ENCODE measurements around the gene PRKG1. TPM values are rescaled to one million over a fixed set of nuclear protein-coding genes. Genes with fewer than 3 reads are reported as not detected.

PRKG1 gene
- total and polyA plus RNA-seq, 2 of the 8 experiments (the other 6 are each of a cell fraction or from before 2014, with no cell fraction given), result 4.2 to 15.2 TPM

DNA sequence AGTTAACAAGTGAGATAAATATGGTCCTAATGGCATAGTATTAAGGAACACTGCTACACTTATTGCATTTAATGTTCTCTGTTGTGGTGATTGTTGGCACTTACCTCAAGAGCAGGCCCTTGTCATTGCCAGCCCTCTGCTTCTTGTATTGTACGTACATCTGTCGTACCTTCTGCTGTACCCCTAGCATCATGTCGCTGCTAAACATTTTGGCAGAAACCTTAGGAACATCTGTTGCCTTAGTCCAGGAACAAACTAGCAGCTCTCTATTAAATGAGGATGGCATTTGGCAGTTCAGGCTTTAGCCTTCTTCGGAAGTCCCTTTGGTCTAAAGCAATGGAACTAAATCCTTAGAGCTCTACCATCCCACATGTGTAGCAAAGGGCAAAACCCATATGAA is 47.6 kb downstream of the PRKG1 start:
- H3K18ac ChIP-seq (ENCODE audit: extremely low read depth, low read length), result no peak overlapping the region
- no peaks in the 10 kb centered on the region for H3K27me3 ChIP-seq (replicated peaks in 1 of 4; ENCODE audit: control insufficient read depth in 3 of 4, extremely low read depth in 1 of 4, insufficient read depth in 3 of 4, low read length in 3 of 4)
- H3K36me3 ChIP-seq (ENCODE audit: control insufficient read depth in 2 of 4, insufficient read depth in 4 of 4, low read length in 3 of 4), result no peaks in the 10 kb centered on the region
- no peak overlapping the region for H3K23ac ChIP-seq (ENCODE audit: insufficient read length)
- no peak for TF ChIP-seq HDAC6 (IDR thresholded peaks at IDR 0.05; ENCODE audit: low read depth, low read length)
- TF ChIP-seq CBX8 (IDR thresholded peaks at IDR 0.05; ENCODE audit: borderline replicate concordance, low read depth, low read length), result no peak
- no peak for TF ChIP-seq ASH2L (IDR thresholded peaks at IDR 0.05; ENCODE audit: low read length)
- no peak for TF ChIP-seq CHD1 (IDR thresholded peaks at IDR 0.05; ENCODE audit: low read depth, low read length)
- POLR2A ChIA-PET (ENCODE audit: partially characterized antibody), result no interaction called here
- H3K56ac ChIP-seq (replicated peaks; ENCODE audit: insufficient read length, low read depth, low read length), result no peak overlapping the region
- no peak overlapping the region for H2AFZ ChIP-seq (ENCODE audit: low read length)
- H4K5ac ChIP-seq (ENCODE audit: insufficient read length, low read depth, low read length), result no peak overlapping the region
- H3K23me2 ChIP-seq (ENCODE audit: low read depth, low read length), result no peaks in the 10 kb centered on the region
- no peak overlapping the region for H2BK5ac ChIP-seq (ENCODE audit: low read depth, low read length)
- H2BK15ac ChIP-seq (ENCODE audit: low read length), result no peak overlapping the region
- no peaks in the 10 kb centered on the region for H3K4me1 ChIP-seq (replicated peaks in 1 of 4; ENCODE audit: control insufficient read depth in 3 of 4, insufficient read depth in 4 of 4, low read length in 3 of 4)
- no peaks in the 10 kb centered on the region for H4K20me1 ChIP-seq (replicated peaks in 1 of 2; ENCODE audit: control insufficient read depth in 1 of 2, insufficient read depth in 2 of 2, low read length in 2 of 2)
- CTCF ChIA-PET (ENCODE audit: partially characterized antibody), result interaction anchor here (0.8 to 1.4 kb wide), 2 partner anchors 15 to 39 kb away, joined by 3 to 4 read pairs; no protein-coding TSS in a partner anchor
- no peak overlapping the region for H2AK5ac ChIP-seq (ENCODE audit: low read depth, low read length)
- no peak overlapping the region for H3K14ac ChIP-seq (ENCODE audit: insufficient read length)
- H3K9ac ChIP-seq (replicated peaks in 1 of 4; ENCODE audit: extremely low read depth in 1 of 4, low read depth in 3 of 4, low read length in 3 of 4), result no peak overlapping the region
- no peak overlapping the region for H4K91ac ChIP-seq (replicated peaks; ENCODE audit: insufficient read length, low read length)
- H3K79me1 ChIP-seq (ENCODE audit: low read depth, low read length), result no peaks in the 10 kb centered on the region
- no peak overlapping the region for H2BK20ac ChIP-seq (ENCODE audit: low read length)
- H3K27ac ChIP-seq (ENCODE audit: low read depth, low read length), result no peak overlapping the region
- H3K4ac ChIP-seq (replicated peaks; ENCODE audit: insufficient read length, low read depth, low read length), result no peak overlapping the region
- 95% methylated on average over 4 of the region's 4 CpGs; no CpG with 5 or more reads in 1 of the 2 experiments for WGBS, 2 experiments (ENCODE audit: extremely low coverage in 1 of 2, insufficient coverage in 1 of 2, insufficient read length in 1 of 2, insufficient replicate concordance in 2 of 2, low coverage in 1 of 2, low lambda C conversion rate in 2 of 2, missing lambda C conversion rate in 1 of 2)
- FAIRE-seq (no peak), DNase-seq (ENCODE audit: low read depth in 1 of 2, low spot score in 2 of 2) (no peak)
- no peak overlapping the region for H2BK120ac ChIP-seq (replicated peaks; ENCODE audit: low read depth, low read length)
- no peak overlapping the region for H3K4me2 ChIP-seq (ENCODE audit: insufficient read depth in 1 of 2, low read depth in 2 of 2, low read length in 2 of 2)
- no peak overlapping the region for H3K4me3 ChIP-seq (ENCODE audit: extremely low read depth in 1 of 4, insufficient read depth in 2 of 4, low read depth in 3 of 4, low read length in 4 of 4)
- H3K9me3 ChIP-seq (ENCODE audit: insufficient read depth in 2 of 2, low read depth in 1 of 2, low read length in 1 of 2), result no peaks in the 10 kb centered on the region
- no peak overlapping the region for H2BK12ac ChIP-seq (ENCODE audit: low read depth, low read length)
- no peaks in the 10 kb centered on the region for H3K79me2 ChIP-seq (ENCODE audit: control insufficient read depth in 1 of 2, insufficient read depth in 2 of 2, low read length in 2 of 2)
- no peak overlapping the region for H4K8ac ChIP-seq (ENCODE audit: extremely low read depth, insufficient read depth, low read length)

Data from H1 (cell line).